RWPE2 (cell line): Measurements from ENCODE around the gene ADAMTS9.

Experiments used
- ATAC-seq: fragments of 200-7000 bp; cut with Tn5 transposase; 3 replicates; pipeline ENCODE4 v1.9.1; 2021; ENCODE audit warnings: low read depth
- DNase-seq: peaks from one replicate; pipeline ENCODE4 v3.0.0-alpha.2; 2020; ENCODE audit warnings: low spot score
- H3K27ac ChIP-seq: fragments of 450-650 bp; 2 replicates; pipeline ENCODE4 v1.5.1; 2017; ENCODE audit warnings: mild to moderate bottlenecking; ENCODE audit not compliant: poor library complexity, severe bottlenecking
- H3K27me3 ChIP-seq: fragments of 250-450 bp; sonication (Bioruptor Pico); 2 replicates; pipeline ENCODE4 v1.5.1; 2021; ENCODE audit warnings: mild to moderate bottlenecking, moderate library complexity; ENCODE audit not compliant: insufficient read depth, poor library complexity, severe bottlenecking
- H3K36me3 ChIP-seq: fragments of 250-450 bp; sonication (Bioruptor Pico); 2 replicates; pipeline ENCODE4 v1.5.1; 2020; ENCODE audit warnings: low read depth, mild to moderate bottlenecking, moderate library complexity
- H3K4me1 ChIP-seq: fragments of 250-450 bp; sonication (Bioruptor Pico); 2 replicates; pipeline ENCODE4 v1.5.1; 2021; ENCODE audit warnings: mild to moderate bottlenecking, moderate library complexity; ENCODE audit not compliant: insufficient read depth, poor library complexity, severe bottlenecking
- H3K4me3 ChIP-seq: fragments of 250-450 bp; sonication (Bioruptor Pico); 2 replicates; pipeline ENCODE4 v1.5.1; 2021; ENCODE audit warnings: mild to moderate bottlenecking, moderate library complexity; ENCODE audit not compliant: severe bottlenecking
- H3K9me3 ChIP-seq: fragments of 250-450 bp; sonication (Bioruptor Pico); 2 replicates; pipeline ENCODE4 v1.5.1; 2021; ENCODE audit warnings: mild to moderate bottlenecking, moderate library complexity; ENCODE audit not compliant: severe bottlenecking
- CTCF ChIP-seq: fragments of 450-650 bp; IDR thresholded peaks from one replicate; pipeline ENCODE4 v1.5.1; 2017; ENCODE audit warnings: mild to moderate bottlenecking, moderate library complexity; ENCODE audit not compliant: poor library complexity, severe bottlenecking

Gene ADAMTS9

GRCh38 chr3:64489361-64490044 is 198.3 kb downstream of the ADAMTS9 start:
- Histone ChIP-seq H3K4me1 (no peaks in the 10 kb centered on the region), H3K27ac (no peak overlapping the region), H3K36me3 (no peaks in the 10 kb centered on the region), H3K9me3 (no peaks in the 10 kb centered on the region), H3K4me3 (no peak overlapping the region), H3K27me3 (no peaks in the 10 kb centered on the region)
- TF ChIP-seq CTCF = no peak
- no peak for DNase-seq
- ATAC-seq = peak; percentile 59; the same call in 2 of the 3 replicates

GRCh38 chr3:64488939-64489338 is 198.9 kb downstream of the ADAMTS9 start:
- H3K4me3 ChIP-seq = no peak overlapping the region
- H3K4me1 ChIP-seq = no peaks in the 10 kb centered on the region
- no peak for ATAC-seq
- no peaks in the 10 kb centered on the region for H3K27me3 ChIP-seq
- DNase-seq = no peak
- H3K27ac ChIP-seq = no peak overlapping the region
- no peak for TF ChIP-seq CTCF
- H3K9me3 ChIP-seq = no peaks in the 10 kb centered on the region
- H3K36me3 ChIP-seq = no peaks in the 10 kb centered on the region

DNA sequence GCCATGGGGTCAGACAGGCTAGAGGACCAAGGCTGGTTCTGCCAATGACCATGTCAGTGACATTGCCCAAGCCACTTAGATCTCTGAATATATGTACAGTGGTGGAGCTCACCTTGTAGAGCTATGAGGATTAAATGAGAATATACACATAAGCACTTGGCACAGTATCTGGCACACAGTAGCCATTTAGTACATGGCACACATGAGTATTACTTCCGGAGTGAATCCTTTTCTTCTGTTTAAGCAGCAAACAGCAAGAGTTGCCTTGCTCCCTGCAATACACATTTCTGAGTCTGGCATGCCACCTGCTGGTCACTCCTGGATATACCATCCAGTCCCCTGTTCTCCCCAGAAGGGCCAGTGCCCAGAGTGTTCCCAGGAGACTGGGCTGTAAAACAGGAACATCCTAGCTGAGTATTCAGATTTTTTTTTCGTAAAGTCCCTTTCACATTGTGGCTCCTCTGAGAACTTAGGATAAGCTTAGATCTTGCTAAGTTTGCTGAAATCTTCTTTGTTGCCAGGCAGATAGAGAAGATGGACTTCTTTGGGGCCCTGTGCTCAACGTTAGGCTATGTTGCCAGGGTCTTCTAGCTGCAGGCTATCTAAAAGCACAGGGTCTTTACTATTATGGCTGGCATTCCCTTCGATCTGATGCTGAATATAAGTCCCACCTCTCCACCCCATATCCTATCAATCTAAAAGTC is 203.4 kb downstream of the ADAMTS9 start:
- Histone ChIP-seq H3K4me1 (no peaks in the 10 kb centered on the region), H3K36me3 (no peaks in the 10 kb centered on the region), H3K9me3 (no peaks in the 10 kb centered on the region), H3K4me3 (no peak overlapping the region), H3K27me3 (no peaks in the 10 kb centered on the region), H3K27ac (no peak overlapping the region)
- no peak for DNase-seq
- TF ChIP-seq CTCF = peak; percentile 87
- peak; percentile 96 for ATAC-seq

DNA sequence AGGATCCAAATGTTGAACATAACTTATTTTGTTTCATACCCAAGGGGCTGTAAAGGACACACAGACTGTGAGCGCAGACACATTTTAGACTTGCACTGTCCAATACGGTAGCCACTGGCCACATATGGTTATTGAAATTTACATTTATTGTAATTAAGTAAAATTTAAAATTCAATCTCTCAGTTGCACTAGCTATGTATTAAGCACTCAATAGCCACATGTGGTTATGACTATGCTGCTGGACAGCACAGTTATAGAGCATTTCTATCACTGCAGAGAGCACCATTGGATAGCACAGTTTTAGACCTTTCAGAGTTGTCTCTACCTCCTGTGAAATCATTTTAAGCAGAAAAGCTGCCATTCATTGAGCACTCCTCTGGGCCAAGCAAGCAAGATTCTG is 204.3 kb downstream of the ADAMTS9 start:
- no peak for ATAC-seq
- Histone ChIP-seq H3K27me3 (no peaks in the 10 kb centered on the region), H3K36me3 (no peaks in the 10 kb centered on the region), H3K27ac (no peak overlapping the region), H3K9me3 (no peaks in the 10 kb centered on the region), H3K4me1 (no peaks in the 10 kb centered on the region), H3K4me3 (no peak overlapping the region)
- DNase-seq = no peak
- no peak for TF ChIP-seq CTCF

DNA sequence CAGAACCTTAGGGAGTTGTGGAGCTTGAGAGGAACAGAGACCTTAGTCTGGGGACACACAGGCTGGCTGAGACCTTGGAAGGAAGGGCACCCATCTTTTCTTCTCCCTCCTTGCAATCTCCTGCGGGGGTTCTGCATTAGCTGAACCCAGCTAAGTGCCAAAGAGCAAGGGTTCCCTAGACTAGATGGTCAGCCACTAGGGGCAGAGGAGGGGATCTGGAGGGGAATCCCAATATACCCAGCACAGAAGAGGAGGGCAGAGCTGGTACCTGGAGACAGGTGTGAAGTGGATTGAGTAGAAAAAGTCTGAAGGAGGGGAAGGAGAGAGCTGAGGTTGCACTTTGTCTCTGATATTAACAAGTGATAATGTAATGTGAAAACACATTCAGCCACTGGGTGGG is 212.8 kb downstream of the ADAMTS9 start:
- H3K9me3 ChIP-seq = no peaks in the 10 kb centered on the region
- H3K4me1 ChIP-seq = no peaks in the 10 kb centered on the region
- H3K27me3 ChIP-seq = no peaks in the 10 kb centered on the region
- H3K27ac ChIP-seq = no peak overlapping the region
- no peak for TF ChIP-seq CTCF
- ATAC-seq = no peak
- no peak for DNase-seq
- no peak overlapping the region for H3K4me3 ChIP-seq
- no peaks in the 10 kb centered on the region for H3K36me3 ChIP-seq
